GM21576 (cell line): ENCODE data around the gene TTC4.
A peak's percentile ranks its signal among the peaks of the same experiment; 100 is the strongest.
"Not testable (repeated sequence)": the region's sequence is repeated elsewhere in the genome, so short reads cannot be mapped to it uniquely, and the experiment has no call there.

ENCODE experiments used
- ATAC-seq: cut with Tn5 transposase; IDR thresholded peaks from one replicate; pipeline ENCODE4 v1.9.1; 2021; ENCODE audit warnings: mild to moderate bottlenecking, moderate library complexity; ENCODE audit not compliant: unreplicated experiment

The TTC4 gene

DNA sequence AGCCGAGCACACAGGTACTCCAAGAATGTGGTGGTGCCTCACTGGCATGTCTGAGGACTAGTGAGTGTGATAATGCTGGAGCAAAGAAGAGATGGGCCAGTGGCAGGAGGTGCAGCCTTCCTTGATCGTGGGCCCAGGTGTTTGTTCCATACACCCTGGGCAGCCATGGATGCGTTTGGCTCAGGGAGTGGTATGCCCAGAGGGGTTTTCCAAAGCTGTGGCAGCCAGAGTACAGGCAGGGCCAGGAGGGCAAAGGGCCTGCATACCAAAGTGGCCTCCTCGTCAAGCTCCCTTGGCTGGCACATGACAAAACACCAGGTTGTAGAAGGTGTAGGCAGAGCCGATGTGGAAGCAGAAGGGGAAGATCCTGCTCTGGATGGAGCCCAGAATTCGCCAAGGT is 29.6 kb downstream of the TTC4 start:
- no peak for ATAC-seq

DNA sequence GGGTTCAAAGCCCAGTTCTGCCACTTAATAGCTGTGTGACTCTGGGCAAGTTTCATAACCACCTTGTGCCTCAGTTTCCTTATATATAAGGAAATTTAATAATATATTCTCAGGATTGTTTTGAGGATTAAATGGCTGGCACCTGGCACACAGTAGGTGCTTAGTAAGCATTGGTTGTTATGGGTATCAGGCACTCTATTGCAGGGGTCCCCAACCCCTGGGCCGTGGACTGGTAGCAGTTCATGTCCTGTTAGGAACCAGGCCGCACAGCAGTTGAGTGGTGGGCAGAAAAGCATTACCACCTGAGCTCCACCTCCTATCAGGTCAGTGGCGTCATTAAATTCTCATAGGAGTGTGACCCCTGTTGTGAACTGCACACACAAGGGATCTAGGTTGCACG is 30.2 kb downstream of the TTC4 start:
- no peak for ATAC-seq

DNA sequence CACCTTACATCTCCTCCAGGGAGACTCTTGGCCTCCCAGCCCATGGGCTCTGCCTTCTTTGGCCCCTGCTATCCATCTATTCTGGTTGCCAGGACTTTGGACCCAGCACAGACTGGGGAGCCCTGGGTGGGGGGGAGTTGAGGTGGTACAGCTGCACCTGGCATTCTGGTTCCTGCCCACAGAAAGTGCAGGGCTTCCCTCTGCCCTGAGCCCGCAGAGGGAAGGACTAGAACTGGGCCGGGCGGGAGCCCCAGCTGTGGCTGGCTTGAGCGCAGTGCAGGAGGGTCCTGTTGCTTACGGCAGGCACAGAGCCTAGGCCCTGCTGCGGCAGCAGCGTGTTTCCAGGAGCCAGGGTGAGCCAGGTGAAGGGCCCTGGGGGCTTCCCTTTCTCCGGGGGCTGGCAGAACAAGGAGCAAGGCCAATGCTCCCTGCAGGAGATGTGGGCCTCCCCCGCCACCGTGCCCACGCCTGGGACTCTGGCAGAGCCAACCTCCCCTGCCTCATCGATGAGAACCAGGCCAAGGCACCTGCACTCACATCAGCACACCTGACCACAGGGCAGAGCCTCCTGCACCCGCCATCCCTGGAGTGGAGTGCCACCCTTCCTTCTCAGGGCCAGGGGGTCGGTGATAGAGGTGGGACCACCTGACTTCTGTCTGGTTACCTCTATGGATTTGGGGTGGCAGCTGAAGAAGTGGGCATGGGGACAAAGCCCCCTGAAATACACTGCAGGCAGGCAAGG is 32.6 kb downstream of the TTC4 start:
- no peak for ATAC-seq

DNA sequence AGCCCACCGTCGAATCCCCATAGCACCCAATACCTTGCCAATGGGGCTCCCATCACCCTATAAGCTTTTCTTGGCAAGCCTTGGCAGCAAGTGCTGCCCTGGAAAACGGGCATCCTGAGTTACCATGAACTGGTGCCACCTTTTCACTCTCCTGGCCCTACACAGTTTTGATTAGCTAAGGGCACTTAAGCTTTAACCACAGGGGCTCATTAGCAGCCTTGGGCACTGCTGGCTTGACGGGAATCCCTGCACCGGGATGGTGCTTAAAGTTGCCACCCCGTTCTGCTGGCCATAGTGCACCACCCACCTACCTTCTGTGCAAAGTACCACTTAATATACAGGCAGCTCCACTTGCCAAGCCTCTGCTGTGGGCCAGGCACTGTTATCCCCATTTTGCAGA is 34.9 kb downstream of the TTC4 start:
- no peak for ATAC-seq

DNA sequence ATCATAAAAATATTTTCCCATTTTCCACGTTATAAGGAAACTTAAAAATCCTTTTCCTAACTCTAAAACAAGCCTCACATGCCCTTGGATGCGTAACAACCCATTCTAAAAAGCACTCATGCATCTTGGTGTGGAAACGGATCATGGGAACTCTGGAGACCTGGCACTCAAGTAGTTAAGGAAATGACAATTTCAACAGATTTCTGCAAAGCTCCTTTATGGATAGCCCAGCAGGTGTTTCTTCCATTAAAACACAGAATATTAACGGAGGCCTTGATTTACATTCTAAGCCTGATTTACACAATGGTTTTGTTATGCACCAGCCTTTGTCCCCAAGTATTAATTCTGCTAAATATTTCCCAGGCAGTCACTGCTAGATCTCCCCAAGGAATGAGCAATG is 35.8 kb downstream of the TTC4 start:
- ATAC-seq, result no peak

DNA sequence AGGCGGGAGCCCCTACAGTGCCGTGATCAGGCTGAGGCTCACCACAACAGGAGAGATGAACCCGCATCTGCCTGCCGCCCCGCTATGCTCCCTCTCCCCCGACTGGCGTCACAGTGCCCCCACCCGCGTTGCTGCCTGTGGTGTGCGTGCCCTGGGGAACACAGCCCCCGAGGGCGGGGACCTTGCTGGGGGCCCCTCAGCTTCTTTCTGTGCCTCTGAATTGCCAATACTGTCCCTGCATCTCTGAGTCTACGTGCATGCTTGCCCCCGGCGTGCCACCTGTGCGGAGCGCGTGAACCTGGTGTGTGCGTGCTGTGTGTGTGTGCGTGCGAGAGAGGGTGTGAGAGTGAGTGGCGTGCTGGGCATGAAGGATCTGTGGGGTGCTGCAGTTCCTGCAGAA is 38.4 kb downstream of the TTC4 start:
- no peak for ATAC-seq

DNA sequence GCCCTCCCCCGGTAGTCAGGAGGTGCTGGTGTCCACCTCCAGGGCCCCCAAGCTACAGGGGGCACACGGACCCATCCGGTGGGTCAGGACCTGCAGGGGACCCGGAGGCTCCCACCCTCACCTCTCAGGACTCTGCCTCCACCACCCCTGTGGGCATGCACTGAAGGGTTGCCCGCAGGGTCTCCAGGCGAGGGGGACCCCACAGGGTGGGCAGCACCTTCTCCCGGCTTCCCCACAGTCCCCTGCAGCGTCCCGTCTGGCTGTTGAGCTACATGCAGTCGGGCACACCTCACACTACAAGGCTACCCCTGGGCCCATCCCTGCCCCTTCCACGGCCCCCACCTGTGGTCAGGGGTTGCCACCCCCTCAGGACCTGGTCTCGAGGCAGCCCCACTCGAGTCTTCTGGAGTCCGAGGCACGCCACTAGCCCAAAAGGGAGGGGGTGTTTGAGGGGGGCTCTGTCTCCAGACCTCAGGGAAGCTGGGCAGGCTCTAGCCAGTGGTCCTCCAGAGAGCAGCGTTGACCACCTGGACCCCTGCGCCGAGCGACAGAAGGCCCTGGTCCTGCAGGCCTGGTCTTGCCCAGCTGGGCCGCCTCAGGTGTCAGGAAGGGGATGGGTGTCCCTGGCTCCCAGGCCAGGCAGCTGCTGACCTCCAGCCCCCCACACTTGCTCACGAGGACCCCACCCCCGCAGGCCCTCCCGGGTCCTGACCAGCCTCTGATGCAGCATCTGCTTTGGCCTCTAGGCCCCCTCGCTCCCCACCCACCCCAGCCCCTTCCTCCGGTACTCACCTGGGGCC is 39.0 kb downstream of the TTC4 start:
- ATAC-seq, result no peak

DNA sequence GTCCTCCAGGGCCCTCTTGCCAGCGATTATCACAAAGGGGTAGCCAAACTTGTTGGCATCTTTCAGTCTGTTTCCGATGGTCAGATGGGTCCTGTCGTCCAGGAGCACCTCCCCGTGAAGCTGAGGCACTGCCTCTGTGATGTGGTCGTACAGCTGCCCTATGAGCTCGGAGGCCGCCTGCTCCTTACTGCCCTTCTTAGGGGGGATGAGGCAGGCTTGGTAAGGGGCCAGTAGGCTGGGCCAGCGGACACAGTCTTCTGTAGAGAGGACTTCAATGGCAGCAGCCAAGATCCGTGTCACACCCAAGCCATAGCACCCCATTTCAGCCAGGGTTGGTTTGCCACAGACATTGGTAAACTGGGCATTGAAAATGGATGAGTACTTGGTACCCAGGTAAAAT is 42.2 kb downstream of the TTC4 start:
- ATAC-seq, result no peak

DNA sequence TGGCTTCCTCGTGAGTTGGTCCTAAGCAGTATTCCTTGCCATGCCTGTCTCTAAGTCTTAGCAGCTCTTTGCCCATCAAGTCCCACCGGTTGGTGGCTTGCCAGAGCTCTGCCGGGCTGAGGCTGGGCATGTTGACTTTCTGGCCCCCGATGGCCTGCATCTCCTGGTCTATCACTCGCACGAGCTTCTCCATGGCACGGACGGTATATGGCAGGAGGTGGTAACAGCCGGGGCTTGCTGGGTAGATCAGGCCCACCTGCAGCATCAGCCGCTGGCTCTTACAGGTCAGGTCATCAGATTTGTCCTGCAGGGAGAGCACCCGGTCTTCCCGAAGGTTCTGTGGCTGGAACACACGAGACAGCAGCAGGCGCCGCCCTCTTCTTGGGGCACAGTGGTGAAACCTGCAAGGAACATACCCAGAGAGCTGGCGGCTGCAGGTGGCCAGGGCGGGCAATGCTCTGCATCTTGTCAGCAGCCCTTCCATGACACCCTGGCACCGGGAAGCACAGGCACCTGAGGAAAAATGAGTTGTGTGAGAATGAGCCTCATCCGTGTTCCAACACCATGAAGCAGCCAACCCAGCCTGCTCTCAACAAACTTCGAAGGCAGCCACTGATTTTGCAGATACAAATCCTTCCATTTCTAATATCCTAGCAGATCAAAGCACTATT is 43.2 kb downstream of the TTC4 start:
- no peak for ATAC-seq

DNA sequence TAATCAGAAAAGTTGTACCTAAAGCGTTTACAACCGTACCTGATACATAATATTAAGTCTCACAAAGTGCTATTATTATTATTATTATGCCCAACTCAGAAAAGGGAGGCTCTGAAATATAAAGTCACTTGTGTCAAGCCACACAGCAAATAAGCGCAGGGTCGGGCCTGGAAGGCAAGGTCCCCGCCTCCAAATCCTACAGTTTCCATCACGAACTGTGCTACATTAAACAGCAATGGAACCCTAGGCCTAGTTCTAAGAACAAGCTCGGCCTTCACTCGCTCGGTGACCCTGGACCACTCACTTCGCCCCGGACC is 48.1 kb downstream of the TTC4 start:
- ATAC-seq, result no peak

DNA sequence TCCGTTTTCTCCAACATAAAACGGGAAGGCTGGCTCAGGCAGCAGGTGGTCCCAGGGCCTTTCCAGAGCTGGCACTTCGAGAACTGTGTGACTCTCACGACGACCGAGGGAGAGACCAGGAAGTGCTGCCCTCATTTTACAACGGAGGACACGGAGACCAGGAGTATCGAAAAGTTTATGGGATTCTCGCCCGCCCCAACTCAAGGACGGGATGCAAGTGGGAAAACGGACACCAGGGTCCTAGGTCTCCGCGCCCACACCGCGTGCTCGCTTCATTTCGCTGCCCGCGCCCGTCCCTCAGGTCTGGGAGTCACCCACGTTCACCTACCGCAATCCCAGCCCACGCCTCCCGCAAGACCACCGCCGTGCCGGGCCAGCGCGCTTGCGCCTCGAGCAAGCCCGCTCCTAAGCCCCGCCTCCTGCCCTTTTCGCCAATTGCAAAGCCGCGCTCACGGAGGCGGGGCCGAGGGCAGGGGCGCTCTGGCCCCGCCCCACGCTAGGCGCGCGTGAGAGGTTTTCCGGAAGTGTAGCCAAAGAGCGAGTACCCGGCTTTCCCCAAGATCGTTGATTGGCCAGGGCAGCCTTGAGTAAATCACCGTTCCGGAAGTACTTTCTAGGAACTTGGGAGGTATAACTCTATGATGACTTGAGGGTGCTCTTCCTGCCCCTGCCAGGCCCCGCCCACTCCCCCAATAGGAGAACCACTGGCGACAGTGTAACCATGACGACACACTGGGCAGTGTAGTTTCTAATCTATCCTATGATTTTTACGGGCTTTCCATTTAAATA is 48.7 kb downstream of the TTC4 start, which contains the start of gene PARS2:
PARS2 (minus strand) TSS at position 391 of the 789 bp plus-strand sequence. CDS start 5,362 bp downstream, outside the sequence.
- peak; percentile 93 for ATAC-seq

DNA sequence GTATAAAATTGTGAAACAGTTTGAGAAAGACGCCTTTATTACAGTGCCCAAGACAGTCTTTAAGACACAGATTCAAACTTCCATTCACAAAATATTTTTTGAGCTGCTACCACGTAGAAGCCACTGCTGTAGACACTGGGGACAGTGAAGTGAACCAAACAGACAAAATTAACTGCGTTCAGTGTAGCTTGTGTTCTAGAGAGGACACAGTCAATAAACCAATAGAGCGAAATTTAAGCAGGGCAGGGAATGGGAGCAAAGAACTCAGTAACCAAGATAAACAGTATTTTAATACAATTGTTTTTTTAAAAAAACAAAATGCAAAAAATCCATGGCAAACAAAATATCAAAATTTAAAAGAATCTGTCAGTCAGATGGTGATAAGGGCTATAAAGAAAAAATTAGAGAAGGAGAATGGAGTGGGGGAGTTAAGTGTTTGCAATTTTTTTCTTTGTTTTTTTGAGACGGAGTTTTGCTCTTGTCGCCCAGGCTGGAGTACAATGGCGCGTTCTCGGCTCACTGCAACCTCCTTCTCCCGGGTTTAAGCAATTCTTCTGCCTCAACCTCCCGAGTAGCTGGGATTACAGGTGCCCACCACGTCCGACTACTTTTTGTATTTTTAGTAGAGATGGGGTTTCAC is 49.4 kb downstream of the TTC4 start:
- peak; percentile 11 for ATAC-seq

DNA sequence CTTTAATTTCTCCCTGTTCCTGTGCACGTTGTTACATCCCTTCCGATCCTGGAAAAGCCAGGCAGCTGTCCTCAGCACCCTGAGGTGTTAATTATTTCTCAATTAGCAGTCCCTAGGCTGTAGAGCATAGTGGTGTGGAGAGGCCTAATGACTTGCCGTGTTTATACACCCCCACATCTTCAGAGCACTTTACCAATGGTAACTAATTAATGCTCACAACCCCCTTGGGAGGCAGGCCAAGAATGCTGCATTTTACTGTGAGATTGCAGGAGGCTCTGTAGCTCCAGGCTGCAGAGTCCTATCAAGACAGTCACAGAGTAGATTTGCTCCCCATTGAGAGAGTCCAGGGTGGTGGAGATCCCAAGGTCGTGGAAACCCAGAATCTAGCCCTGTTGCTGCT is 51.1 kb downstream of the TTC4 start:
- no peak for ATAC-seq

DNA sequence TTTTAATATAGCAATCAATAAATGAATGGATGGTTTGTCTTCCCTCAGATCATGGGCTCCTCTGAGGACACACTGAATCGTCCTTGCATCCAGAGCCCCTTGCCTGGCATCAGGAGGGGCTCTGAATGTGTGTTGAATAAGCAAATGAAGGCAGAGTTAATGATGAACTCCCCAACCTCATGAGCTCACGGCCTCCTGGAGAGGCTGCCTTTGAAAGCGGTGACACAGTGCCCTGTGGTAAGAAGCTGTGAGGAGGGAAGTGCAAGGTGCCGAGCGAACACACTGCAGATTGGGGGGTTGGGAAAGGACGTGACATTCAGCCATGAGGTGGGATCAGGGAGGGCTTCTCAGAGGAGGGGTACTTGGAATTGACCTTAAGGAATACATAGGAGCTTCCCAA is 51.9 kb downstream of the TTC4 start:
- no peak for ATAC-seq

DNA sequence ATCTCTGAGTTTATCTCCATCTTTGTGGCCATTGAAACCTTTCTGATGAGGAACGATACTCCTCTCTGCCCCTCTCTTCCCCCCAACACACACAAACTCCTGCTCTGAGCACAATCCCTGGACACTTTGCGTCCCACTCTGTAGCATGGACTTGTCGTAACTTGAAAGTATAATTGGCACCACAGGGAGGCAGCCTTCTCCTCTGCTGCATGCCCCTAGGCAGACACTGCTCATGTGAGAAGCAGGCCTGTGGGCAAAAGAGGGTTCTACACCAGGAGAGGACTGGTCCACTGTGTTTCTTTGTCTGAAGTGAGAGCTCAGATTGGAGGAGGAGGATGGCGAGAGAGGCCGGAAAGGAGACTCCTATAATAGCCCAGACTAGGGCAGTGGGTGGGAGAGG is 52.4 kb downstream of the TTC4 start:
- ATAC-seq, result no peak

DNA sequence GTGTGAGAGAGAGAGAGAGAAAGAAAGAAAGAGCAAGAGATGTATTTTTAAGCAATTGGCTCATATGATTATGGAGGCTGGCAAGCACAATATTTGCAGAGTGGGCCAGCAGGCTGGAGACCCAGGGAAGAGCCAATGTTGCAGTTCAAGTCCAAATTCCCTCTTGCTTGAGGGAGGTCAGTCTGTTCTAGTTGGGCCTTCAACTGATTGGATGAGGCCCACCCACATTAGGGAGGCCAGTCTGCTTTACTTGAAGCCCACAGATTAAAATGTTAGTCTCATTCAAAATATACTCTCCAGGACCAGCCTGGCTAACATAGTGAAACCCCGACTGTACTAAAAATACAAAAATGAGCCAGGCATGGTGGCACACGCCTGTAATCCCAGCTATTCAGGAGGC is 57.3 kb downstream of the TTC4 start:
- ATAC-seq, result no peak

DNA sequence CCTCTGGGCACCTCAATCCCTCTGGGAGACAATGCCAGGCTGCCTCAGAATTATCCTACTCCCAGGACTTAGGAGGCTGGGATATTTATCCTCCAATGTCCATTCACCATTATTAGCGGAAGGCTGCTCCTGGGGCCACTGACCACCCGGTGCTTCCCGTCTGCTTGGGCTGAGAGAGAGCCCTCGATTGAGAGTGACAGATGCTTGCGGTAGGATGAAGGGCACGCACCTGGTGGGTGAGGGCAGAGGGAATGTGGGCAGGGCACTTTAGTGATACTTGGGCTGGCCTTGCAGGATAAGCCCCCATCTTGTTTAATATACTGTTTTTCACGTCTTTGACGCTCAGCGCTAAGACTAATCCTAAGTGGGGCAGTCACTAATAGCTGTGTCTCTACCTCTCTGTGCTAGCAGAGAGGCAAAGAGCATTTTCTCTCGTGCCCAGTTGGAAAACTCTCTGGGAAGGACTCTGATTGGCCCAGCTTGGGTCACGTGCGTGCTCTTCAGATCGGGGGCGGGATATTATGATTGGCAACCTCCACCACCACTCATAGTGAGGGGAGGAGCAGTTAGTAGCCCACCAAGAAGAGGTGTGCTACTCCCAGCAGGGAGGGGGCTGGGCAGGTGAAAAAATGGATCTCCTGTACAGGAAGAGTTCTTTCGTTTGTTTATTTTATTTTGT is 59.3 kb downstream of the TTC4 start:
- ATAC-seq, result no peak

DNA sequence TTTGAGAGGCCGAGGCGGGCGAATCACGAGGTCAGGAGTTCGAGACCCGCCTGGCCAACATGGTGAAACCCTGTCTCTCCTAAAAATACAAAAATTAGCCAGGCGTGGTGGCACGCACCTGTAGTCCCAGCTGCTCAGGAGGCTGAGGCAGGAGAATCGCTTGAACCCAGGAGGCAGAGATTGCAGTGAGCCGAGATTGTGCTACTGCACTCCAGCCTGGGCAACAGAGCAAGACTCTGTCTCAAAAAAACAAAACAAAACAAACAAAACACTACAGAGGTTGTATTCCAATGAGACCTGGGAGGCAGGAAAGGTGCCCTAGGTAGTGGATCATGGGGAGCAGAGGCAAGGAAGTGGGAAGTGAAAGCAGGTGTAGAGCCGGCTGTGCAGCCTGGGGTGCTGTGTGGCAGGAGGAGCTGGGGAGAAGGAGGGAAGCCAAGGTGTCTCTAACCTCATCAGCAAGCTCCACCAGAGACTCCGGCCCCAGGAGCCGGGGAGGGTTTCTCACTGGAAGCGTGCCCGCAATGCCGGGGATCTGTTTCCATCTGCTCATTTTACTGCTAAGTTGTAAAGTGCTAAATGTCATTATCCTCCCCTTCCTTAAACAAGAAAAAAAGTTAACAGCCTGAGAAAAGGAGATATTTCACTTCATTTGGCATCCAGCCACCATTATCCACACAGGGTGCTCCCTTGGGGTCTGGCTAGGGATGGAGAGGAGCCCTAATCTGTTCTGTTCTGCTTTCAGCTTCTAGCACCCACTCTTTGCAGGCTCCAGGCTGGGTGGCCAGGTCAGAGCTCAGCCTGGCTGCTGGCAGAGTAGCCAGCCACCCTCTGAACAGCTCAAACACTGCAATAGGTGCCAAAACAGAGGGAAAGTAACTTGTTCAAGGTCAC is 60.4 kb downstream of the TTC4 start:
- ATAC-seq, result not testable (repeated sequence)

DNA sequence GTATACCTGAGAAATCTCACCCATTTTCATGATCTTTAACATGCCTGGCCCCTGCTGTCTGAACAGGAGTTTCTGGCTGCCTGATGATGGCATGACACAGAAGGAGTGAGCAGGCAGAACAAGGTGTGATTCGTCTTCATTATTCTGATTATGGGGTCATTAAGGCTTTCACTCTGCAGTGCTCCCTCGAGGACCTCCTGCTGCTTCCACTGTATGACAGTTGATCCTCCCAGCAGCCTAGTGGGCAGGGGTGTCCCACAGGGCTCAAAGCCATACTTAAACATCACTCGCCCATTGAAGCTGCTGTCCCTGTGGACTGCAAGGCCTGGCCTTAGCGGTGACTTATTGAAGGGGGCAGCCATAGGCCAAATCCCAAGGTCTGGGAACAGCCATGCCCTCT is 61.4 kb downstream of the TTC4 start:
- no peak for ATAC-seq
